ENCODE measurements around the gene METTL17.

Gene METTL17

DNA sequence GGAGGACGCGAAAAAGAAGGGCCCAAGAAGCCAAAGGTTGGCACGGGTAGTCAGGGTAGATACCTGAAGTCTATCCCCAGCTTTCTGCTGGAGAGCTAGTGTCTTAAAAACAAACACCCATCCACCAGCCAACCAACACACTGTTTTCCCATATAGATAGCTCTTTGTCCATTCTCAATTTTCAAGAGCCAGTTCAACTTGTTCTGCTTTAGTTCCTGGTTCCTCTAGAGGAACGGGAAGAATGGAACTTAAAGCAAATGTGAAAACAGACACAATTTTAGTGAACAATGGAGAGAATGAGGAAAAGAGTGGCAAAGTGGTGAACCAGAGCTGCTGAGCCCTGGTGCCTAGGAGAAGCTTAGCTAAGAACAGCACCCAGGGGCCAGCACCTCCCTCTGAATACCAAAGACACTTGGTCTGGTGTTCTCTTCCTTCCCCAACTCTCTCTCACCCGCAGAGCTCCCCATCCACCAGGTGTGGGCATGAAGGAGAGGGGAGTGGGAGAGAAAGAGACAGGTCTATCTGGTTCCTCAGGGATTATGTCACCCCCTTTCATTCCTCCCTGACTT, 31.3 kb downstream of the METTL17 start:
- Histone ChIP-seq H3K4me3 (no peak overlapping the region), H3K27ac (no peak overlapping the region)
- TF ChIP-seq, protein P1, sequence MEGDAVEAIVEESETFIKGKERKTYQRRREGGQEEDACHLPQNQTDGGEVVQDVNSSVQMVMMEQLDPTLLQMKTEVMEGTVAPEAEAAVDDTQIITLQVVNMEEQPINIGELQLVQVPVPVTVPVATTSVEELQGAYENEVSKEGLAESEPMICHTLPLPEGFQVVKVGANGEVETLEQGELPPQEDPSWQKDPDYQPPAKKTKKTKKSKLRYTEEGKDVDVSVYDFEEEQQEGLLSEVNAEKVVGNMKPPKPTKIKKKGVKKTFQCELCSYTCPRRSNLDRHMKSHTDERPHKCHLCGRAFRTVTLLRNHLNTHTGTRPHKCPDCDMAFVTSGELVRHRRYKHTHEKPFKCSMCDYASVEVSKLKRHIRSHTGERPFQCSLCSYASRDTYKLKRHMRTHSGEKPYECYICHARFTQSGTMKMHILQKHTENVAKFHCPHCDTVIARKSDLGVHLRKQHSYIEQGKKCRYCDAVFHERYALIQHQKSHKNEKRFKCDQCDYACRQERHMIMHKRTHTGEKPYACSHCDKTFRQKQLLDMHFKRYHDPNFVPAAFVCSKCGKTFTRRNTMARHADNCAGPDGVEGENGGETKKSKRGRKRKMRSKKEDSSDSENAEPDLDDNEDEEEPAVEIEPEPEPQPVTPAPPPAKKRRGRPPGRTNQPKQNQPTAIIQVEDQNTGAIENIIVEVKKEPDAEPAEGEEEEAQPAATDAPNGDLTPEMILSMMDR (IDR thresholded peaks at IDR 0.05): no peak
- peak; percentile 38 for DNase-seq (ENCODE audit: low spot score)

DNA sequence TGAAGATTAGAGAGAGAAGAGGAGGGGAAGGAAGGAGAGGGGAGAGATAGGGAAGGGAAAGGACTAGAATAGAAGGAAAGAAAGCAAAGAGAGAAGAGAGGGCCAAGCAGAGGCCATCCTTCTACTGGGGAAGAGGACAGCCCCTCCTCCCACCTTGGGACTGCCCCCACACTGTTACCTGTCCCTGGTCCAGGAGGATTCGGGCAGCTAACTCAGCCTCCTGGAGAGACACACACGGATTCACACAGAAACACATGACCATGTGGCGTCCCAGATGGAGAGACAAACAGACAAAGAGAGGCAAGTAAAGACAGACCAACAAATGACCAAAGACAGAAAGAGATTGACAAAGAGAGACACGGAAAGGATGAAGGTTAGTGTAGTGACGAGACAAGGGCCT, 32.9 kb downstream of the METTL17 start:
- peak overlapping the region; percentile 88 for H3K4me3 ChIP-seq

DNA sequence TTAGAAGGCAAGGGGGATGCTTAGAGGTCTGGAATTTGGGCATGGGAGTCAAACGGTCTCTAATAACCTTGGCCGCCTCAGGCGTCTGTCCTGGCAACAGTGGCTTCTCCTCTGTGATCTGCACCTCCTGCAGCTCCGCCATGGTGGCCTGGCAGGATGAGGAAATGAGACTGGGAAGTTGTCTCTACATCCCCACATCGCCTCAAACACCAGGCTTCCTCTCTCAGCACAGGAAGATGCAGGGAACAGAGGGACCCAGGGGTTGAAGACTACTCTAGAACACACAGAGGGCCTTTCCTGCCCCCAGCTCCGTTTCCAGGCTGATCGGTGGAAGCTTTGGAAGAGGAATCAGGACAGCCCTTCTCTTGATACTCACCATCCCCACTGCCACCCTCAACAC, 33.4 kb downstream of the METTL17 start:
- DNase-seq (ENCODE audit: low spot score): peak; percentile 56
- TF ChIP-seq, protein P1 (IDR thresholded peaks at IDR 0.05): no peak
- Histone ChIP-seq H3K27ac (peak overlapping the region; percentile 94), H3K4me3 (peak overlapping the region; percentile 88)

More for the DNA sequence above, 32.9 kb downstream of the METTL17 start:
- TF ChIP-seq, protein P1 (IDR thresholded peaks at IDR 0.05): no peak
- H3K27ac ChIP-seq: peak overlapping the region in 1 of 2 donors; percentile 94
- DNase-seq (ENCODE audit: low spot score): peak; percentile 45

DNA sequence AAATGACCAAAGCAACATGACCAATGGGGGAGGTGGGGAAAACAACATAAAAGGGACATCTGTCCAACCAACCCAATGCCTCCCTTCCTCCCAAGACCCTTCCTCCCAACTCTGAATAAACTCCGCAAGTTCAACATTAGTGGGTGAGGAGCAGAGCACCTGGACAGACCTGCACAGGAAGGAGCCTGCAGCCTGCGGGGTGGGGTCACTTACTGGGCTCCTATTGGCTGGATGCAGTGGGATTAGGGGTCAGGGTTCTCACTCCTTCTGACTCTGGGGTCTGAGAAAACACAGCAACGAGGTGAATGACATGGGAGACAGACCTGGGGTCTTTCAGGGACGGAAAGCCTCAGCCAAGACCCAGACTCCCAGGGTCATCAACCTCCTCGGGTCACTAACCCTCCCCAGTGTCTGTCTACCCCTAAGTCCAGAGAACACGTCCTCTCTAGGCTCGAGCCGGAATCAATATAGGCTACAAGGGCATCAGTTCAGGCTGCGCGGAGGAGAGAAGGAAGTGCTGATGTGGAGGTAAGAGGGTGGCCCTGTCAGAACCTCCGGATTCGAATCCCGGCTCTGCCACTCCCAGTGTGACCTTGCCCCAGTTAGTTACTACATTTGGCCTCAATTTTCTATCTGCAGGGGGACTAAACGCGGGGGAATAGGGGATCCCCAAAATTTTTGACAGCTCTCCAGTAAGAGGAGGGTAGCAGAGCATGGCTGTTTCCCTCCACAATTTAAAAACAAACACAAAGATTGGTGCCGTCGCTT, 34.2 kb downstream of the METTL17 start:
- TF ChIP-seq, protein P1 (IDR thresholded peaks at IDR 0.05): no peak
- Histone ChIP-seq H3K4me3 (peak overlapping the region; percentile 88), H3K27ac (peak overlapping the region; percentile 94)
- DNase-seq (ENCODE audit: low spot score): peak; percentile 71

DNA sequence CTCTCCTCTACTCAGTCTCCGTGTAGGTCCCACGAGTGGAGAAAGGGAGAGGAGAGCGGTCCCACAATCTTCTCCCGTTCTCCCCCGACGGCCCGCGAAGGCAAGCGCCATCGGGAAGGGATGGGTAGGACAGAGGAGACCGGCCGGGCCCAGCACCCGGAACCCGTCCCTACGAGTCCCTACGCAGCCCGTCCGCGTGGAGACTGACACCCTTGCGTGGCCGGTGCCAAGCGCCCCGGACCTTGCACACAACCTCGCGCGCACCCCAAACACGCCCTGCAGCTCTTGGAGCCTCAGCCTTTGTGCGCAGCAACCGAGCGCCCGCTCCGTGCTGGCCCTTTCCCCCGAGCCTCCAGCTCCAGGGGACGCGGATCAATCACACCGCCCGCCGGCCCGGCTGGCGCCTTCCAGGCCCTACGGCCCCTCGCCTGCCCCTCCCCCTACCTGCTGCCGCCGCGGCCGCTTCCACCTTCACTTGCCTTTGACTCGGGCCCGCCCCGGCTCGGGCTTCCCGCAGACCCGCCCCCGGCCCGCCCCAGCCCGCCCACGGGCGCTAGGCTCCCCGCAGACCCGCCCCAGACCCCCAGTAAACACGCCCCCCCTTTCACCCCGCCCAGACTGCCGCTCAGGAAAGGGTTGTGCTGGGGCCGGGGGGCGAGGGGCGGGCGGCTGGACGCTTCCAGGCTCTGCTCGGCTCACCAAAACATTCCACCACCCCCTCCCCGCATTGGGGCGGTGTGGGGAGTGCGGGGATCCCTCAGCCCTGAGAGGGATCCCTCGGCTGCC, 35.0 kb downstream of the METTL17 start, which contains the start of gene NDRG2:
Gene NDRG2, minus strand, starts transcription at position 477 of the 786 bp plus-strand sequence. CDS start 1,746 bp downstream, outside the sequence.
- DNase-seq (ENCODE audit: low spot score): peak; percentile 84
- peak within 1 kb of the TSS; percentile 88 for H3K4me3 ChIP-seq
- peak within 1 kb of the TSS; percentile 94 for H3K27ac ChIP-seq
- TF ChIP-seq, protein P1 (IDR thresholded peaks at IDR 0.05): no peak

DNA sequence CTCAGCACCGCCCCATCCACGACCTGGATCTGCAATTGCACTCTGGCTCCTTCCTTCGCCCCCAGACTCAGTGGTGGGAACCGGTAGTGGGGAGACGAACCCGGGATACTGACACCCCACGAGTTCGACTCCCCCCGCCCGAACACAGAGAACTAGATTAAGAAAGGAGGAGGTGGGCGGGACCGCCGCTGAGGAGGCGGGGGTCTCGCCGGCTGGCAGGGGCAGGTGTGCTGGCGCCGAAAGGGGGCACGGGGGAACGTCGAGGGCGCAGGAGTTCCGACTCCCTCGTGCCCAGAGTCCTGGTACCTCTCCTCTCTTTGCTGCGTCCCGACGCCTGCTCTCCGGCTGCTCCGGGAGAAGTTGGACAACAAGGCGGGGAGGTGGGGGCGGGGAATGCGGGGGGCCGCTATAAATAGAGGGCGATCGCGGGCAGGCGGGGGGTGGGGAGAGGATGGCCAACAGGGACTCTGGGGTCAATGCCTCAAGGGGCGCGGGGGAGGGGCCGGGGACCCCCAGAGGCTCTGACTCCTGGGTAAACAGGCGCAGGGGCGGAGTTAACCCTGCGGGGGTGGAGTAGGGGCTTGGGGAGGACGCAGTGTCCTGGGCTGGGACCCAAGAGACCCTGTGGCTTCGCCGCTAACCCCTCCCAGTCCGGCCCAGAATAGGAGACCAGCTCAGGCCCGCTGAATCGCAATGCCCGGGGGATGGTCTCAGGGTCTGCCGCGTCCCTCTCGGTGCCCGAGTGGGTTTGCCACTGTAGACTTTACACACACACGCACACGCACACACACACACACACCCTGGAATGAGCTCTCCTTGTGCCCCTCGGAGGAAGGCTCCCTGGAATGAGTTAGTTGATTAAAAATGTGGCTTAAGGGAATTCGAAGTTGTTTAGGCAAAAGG, 35.8 kb downstream of the METTL17 start:
- DNase-seq (ENCODE audit: low spot score): peak; percentile 84
- peak overlapping the region; percentile 88 for H3K4me3 ChIP-seq
- TF ChIP-seq, protein P1 (IDR thresholded peaks at IDR 0.05): no peak
- peak overlapping the region; percentile 94 for H3K27ac ChIP-seq
